HG03039 (cell line): Measurements from ENCODE around the gene RBM26.
A peak's percentile ranks its signal among the peaks of the same experiment; 100 is the strongest.
"Not testable (repeated sequence)": the region's sequence is repeated elsewhere in the genome, so short reads cannot be mapped to it uniquely, and the experiment has no call there.

ENCODE experiments used
- ATAC-seq: cut with Tn5 transposase; IDR thresholded peaks from one replicate; pipeline ENCODE4 v1.9.1; 2021; ENCODE audit warnings: mild to moderate bottlenecking, moderate library complexity; ENCODE audit not compliant: unreplicated experiment

The RBM26 gene

GRCh38 chr13:79389026-79389425, 17.0 kb downstream of the RBM26 start:
- ATAC-seq = no peak

GRCh38 chr13:79387853-79388252, 18.2 kb downstream of the RBM26 start:
- no peak for ATAC-seq

GRCh38 chr13:79386125-79386826, 19.8 kb downstream of the RBM26 start:
- ATAC-seq = peak; percentile 10

- ATAC-seq = peak; percentile 92
Measured at GRCh38 chr13:79385694-79386093, 20.4 kb downstream of the RBM26 start.

- ATAC-seq = no peak
Measured at GRCh38 chr13:79384022-79384610, 21.9 kb downstream of the RBM26 start.

- no peak for ATAC-seq
Measured at GRCh38 chr13:79382545-79383275, 23.3 kb downstream of the RBM26 start.

- ATAC-seq = no peak
Measured at GRCh38 chr13:79380997-79381396, 25.1 kb downstream of the RBM26 start.

GRCh38 chr13:79379274-79379673, 26.8 kb downstream of the RBM26 start:
- ATAC-seq = no peak

GRCh38 chr13:79376843-79377242, 29.2 kb downstream of the RBM26 start:
- no peak for ATAC-seq

- ATAC-seq = no peak
Measured at GRCh38 chr13:79374578-79374977, 31.5 kb downstream of the RBM26 start.

GRCh38 chr13:79373916-79374315, 32.1 kb downstream of the RBM26 start:
- no peak for ATAC-seq

GRCh38 chr13:79369226-79369625, 36.8 kb downstream of the RBM26 start:
- ATAC-seq = no peak

- ATAC-seq = no peak
Measured at GRCh38 chr13:79365981-79366380, 40.1 kb downstream of the RBM26 start.

GRCh38 chr13:79361299-79361698, 44.8 kb downstream of the RBM26 start:
- ATAC-seq = no peak

GRCh38 chr13:79360095-79360494, 46.0 kb downstream of the RBM26 start:
- ATAC-seq = peak; percentile 48

- ATAC-seq = no peak
Measured at GRCh38 chr13:79359064-79359463, 47.0 kb downstream of the RBM26 start.

- ATAC-seq = no peak
Measured at GRCh38 chr13:79354285-79354684, 51.8 kb downstream of the RBM26 start.

- no peak for ATAC-seq
Measured at GRCh38 chr13:79353693-79354092, 52.4 kb downstream of the RBM26 start.

GRCh38 chr13:79352107-79352506, 53.9 kb downstream of the RBM26 start:
- ATAC-seq = no peak

- ATAC-seq = not testable (repeated sequence)
Measured at GRCh38 chr13:79349608-79350007, 56.4 kb downstream of the RBM26 start.

GRCh38 chr13:79349011-79349410, 57.0 kb downstream of the RBM26 start:
- no peak for ATAC-seq

GRCh38 chr13:79346300-79346914, 59.6 kb downstream of the RBM26 start:
- ATAC-seq = no peak
